Endothelial cell of umbilical vein (primary cell): Measurements from ENCODE around the gene AGMO.

Experiments used
- CTCF ChIP-seq, 2 donors: IDR thresholded peaks; 1 replicate in 1 of 2; 2 replicates in 1 of 2; pipeline ENCODE4 v1.5.1; 2011; ENCODE audit warnings: low read length in 2 of 2, mild to moderate bottlenecking in 2 of 2, moderate library complexity in 2 of 2, control low read depth in 1 of 2, inconsistent platforms in 1 of 2, low read depth in 1 of 2; ENCODE audit not compliant: insufficient read depth in 1 of 2; ENCODE audit errors: extremely low read depth in 1 of 2
- EZH2 ChIP-seq: IDR thresholded peaks from 2 replicates; pipeline ENCODE4 v1.6.1; 2012; ENCODE audit warnings: borderline replicate concordance, low read depth, mild to moderate bottlenecking, moderate library complexity, low read length, inconsistent platforms; ENCODE audit not compliant: severe bottlenecking
- MAX ChIP-seq: IDR thresholded peaks from 2 replicates; pipeline ENCODE4 v1.6.1; 2011; ENCODE audit not compliant: insufficient read depth, insufficient read length
- POLR2A ChIP-seq: IDR thresholded peaks from 2 replicates; pipeline ENCODE4 v1.6.1; 2012; ENCODE audit warnings: low read depth, mild to moderate bottlenecking, control low read depth, low read length
- POLR2AphosphoS5 ChIP-seq: IDR thresholded peaks from 2 replicates; pipeline ENCODE4 v1.6.1; 2012; ENCODE audit warnings: low read depth, mild to moderate bottlenecking, control low read depth, low read length, moderate library complexity; ENCODE audit not compliant: insufficient read depth

GRCh38 chr7:15407910-15408309 lies 153.9 kb downstream of the AGMO start:
- no peak for TF ChIP-seq EZH2
- TF ChIP-seq CTCF (IDR thresholded peaks at IDR 0.05; ENCODE audit: extremely low read depth in 1 of 2, insufficient read depth in 1 of 2, low read depth in 1 of 2, low read length in 2 of 2), result no peak
- TF ChIP-seq POLR2A, result no peak
- no peak for TF ChIP-seq MAX
- TF ChIP-seq POLR2AphosphoS5, result peak; percentile 57
